ENCODE measurements around the gene ZSWIM6.

ZSWIM6 gene

GRCh38 chr5:61479850-61480614 lies 148.0 kb downstream of the ZSWIM6 start:
- no peak for TF ChIP-seq EZH2 (IDR thresholded peaks at IDR 0.05)
- TF ChIP-seq FOXP2 (optimal IDR thresholded peaks at IDR 0.05; ENCODE audit: control extremely low read depth, extremely low read length, insufficient read depth): no peak
- no peak for TF ChIP-seq POLR2AphosphoS5 (IDR thresholded peaks at IDR 0.05; ENCODE audit: borderline replicate concordance, low read depth, low read length)
- DNase-seq (ENCODE audit: low read depth, low spot score): no peak
- Histone ChIP-seq H3K9me3 (ENCODE audit: low read depth, low read length) (no peaks in the 10 kb centered on the region), H3K9ac (ENCODE audit: insufficient read length) (no peak overlapping the region), H3K36me3 (ENCODE audit: insufficient read depth, low read length) (peaks cover 95% of the 10 kb centered on the region), H3K27ac (peak overlapping the region; percentile 26; the same call in 1 of the 2 replicates), H3K4me3 (no peak overlapping the region)

GRCh38 chr5:61482980-61483379 lies 150.9 kb downstream of the ZSWIM6 start:
- DNase-seq (ENCODE audit: low read depth, low spot score): no peak
- Histone ChIP-seq H3K9ac (ENCODE audit: insufficient read length) (no peak overlapping the region), H3K27ac (no peak overlapping the region), H3K9me3 (ENCODE audit: low read depth, low read length) (peaks cover 3% of the 10 kb centered on the region; the same call in 1 of the 2 replicates), H3K4me3 (no peak overlapping the region), H3K36me3 (ENCODE audit: insufficient read depth, low read length) (peaks cover 93% of the 10 kb centered on the region)
- no peak for TF ChIP-seq EZH2 (IDR thresholded peaks at IDR 0.05)
- no peak for TF ChIP-seq POLR2AphosphoS5 (IDR thresholded peaks at IDR 0.05; ENCODE audit: borderline replicate concordance, low read depth, low read length)
- TF ChIP-seq FOXP2 (optimal IDR thresholded peaks at IDR 0.05; ENCODE audit: control extremely low read depth, extremely low read length, insufficient read depth): no peak

- H3K4me3 ChIP-seq: no peak overlapping the region
- TF ChIP-seq EZH2 (IDR thresholded peaks at IDR 0.05) (no peak), FOXP2 (optimal IDR thresholded peaks at IDR 0.05; ENCODE audit: control extremely low read depth, extremely low read length, insufficient read depth) (no peak), POLR2AphosphoS5 (IDR thresholded peaks at IDR 0.05; ENCODE audit: borderline replicate concordance, low read depth, low read length) (no peak)
- H3K27ac ChIP-seq: no peak overlapping the region
- no peak for DNase-seq (ENCODE audit: low read depth, low spot score)
- H3K9ac ChIP-seq (ENCODE audit: insufficient read length): no peak overlapping the region
- H3K9me3 ChIP-seq (ENCODE audit: low read depth, low read length): peaks cover 3% of the 10 kb centered on the region; the same call in 1 of the 2 replicates
- H3K36me3 ChIP-seq (ENCODE audit: insufficient read depth, low read length): peaks cover 87% of the 10 kb centered on the region
Observed at GRCh38 chr5:61486476-61486875, 154.4 kb downstream of the ZSWIM6 start.

GRCh38 chr5:61489574-61489973 lies 157.5 kb downstream of the ZSWIM6 start:
- TF ChIP-seq EZH2 (IDR thresholded peaks at IDR 0.05): no peak
- no peak for TF ChIP-seq FOXP2 (optimal IDR thresholded peaks at IDR 0.05; ENCODE audit: control extremely low read depth, extremely low read length, insufficient read depth)
- no peak for TF ChIP-seq POLR2AphosphoS5 (IDR thresholded peaks at IDR 0.05; ENCODE audit: borderline replicate concordance, low read depth, low read length)
- H3K9ac ChIP-seq (ENCODE audit: insufficient read length): no peak overlapping the region
- H3K9me3 ChIP-seq (ENCODE audit: low read depth, low read length): peaks cover 3% of the 10 kb centered on the region; the same call in 1 of the 2 replicates
- peak overlapping the region; percentile 49 for H3K27ac ChIP-seq
- DNase-seq (ENCODE audit: low read depth, low spot score): no peak
- peaks cover 88% of the 10 kb centered on the region for H3K36me3 ChIP-seq (ENCODE audit: insufficient read depth, low read length)
- H3K4me3 ChIP-seq: no peak overlapping the region

GRCh38 chr5:61491861-61492260 lies 159.8 kb downstream of the ZSWIM6 start:
- no peak for DNase-seq (ENCODE audit: low read depth, low spot score)
- Histone ChIP-seq H3K9ac (ENCODE audit: insufficient read length) (no peak overlapping the region), H3K9me3 (ENCODE audit: low read depth, low read length) (no peaks in the 10 kb centered on the region), H3K27ac (peak overlapping the region; percentile 6; the same call in 1 of the 2 replicates), H3K4me3 (no peak overlapping the region), H3K36me3 (ENCODE audit: insufficient read depth, low read length) (peaks cover 89% of the 10 kb centered on the region)
- TF ChIP-seq FOXP2 (optimal IDR thresholded peaks at IDR 0.05; ENCODE audit: control extremely low read depth, extremely low read length, insufficient read depth) (no peak), EZH2 (IDR thresholded peaks at IDR 0.05) (no peak), POLR2AphosphoS5 (IDR thresholded peaks at IDR 0.05; ENCODE audit: borderline replicate concordance, low read depth, low read length) (no peak)

GRCh38 chr5:61493973-61494372 lies 161.9 kb downstream of the ZSWIM6 start:
- no peak overlapping the region for H3K9ac ChIP-seq (ENCODE audit: insufficient read length)
- H3K36me3 ChIP-seq (ENCODE audit: insufficient read depth, low read length): peaks cover 93% of the 10 kb centered on the region
- TF ChIP-seq FOXP2 (optimal IDR thresholded peaks at IDR 0.05; ENCODE audit: control extremely low read depth, extremely low read length, insufficient read depth): no peak
- no peaks in the 10 kb centered on the region for H3K9me3 ChIP-seq (ENCODE audit: low read depth, low read length)
- no peak overlapping the region for H3K27ac ChIP-seq
- no peak for DNase-seq (ENCODE audit: low read depth, low spot score)
- H3K4me3 ChIP-seq: no peak overlapping the region

GRCh38 chr5:61496446-61496845 lies 164.4 kb downstream of the ZSWIM6 start:
- Histone ChIP-seq H3K9ac (ENCODE audit: insufficient read length) (peak overlapping the region; percentile 20), H3K36me3 (ENCODE audit: insufficient read depth, low read length) (peaks cover 94% of the 10 kb centered on the region), H3K27ac (peak overlapping the region; percentile 56), H3K9me3 (ENCODE audit: low read depth, low read length) (no peaks in the 10 kb centered on the region), H3K4me3 (peak overlapping the region; percentile 13; the same call in 1 of the 2 replicates)
- TF ChIP-seq POLR2AphosphoS5 (IDR thresholded peaks at IDR 0.05; ENCODE audit: borderline replicate concordance, low read depth, low read length) (no peak), EZH2 (IDR thresholded peaks at IDR 0.05) (no peak), FOXP2 (optimal IDR thresholded peaks at IDR 0.05; ENCODE audit: control extremely low read depth, extremely low read length, insufficient read depth) (no peak)
- no peak for DNase-seq (ENCODE audit: low read depth, low spot score)

GRCh38 chr5:61496860-61497259 lies 164.8 kb downstream of the ZSWIM6 start:
- H3K27ac ChIP-seq: peak overlapping the region; percentile 56
- H3K36me3 ChIP-seq (ENCODE audit: insufficient read depth, low read length): peaks cover 96% of the 10 kb centered on the region
- H3K9me3 ChIP-seq (ENCODE audit: low read depth, low read length): no peaks in the 10 kb centered on the region
- H3K4me3 ChIP-seq: no peak overlapping the region
- TF ChIP-seq FOXP2 (optimal IDR thresholded peaks at IDR 0.05; ENCODE audit: control extremely low read depth, extremely low read length, insufficient read depth) (no peak), POLR2AphosphoS5 (IDR thresholded peaks at IDR 0.05; ENCODE audit: borderline replicate concordance, low read depth, low read length) (no peak), EZH2 (IDR thresholded peaks at IDR 0.05) (no peak)
- no peak overlapping the region for H3K9ac ChIP-seq (ENCODE audit: insufficient read length)
- no peak for DNase-seq (ENCODE audit: low read depth, low spot score)

All from SK-N-MC (cell line).